SK-N-SH (cell line): Measurements from ENCODE around the gene DAPK3. TPM values are rescaled to one million over a fixed set of nuclear protein-coding genes. Genes with fewer than 3 reads are reported as not detected.

ENCODE experiments used
- CTCF ChIA-PET: fragments of 300-600, 350-600 bp; formaldehyde crosslinking; extraction: SDS; loops from one replicate; lab custom pipeline; 2021; lab: Yijun Ruan, JAX
- POLR2A ChIA-PET: fragments of 350-600 bp; sonication (Branson Sonifier 250); formaldehyde crosslinking; extraction: SDS; loops from one replicate; lab custom pipeline; 2020; ENCODE audit warnings: antibody characterized with exemption, inconsistent platforms; lab: Yijun Ruan, JAX
- DNase-seq: peaks from one replicate; pipeline ENCODE4 v3.0.0; 2012
- H2AFZ ChIP-seq: fragments of 200-600 bp; sonication (generic); 2 replicates; pipeline ENCODE4 v1.8.1; 2016; ENCODE audit warnings: antibody characterized with exemption, mild to moderate bottlenecking, low read depth
- H3F3A ChIP-seq: fragments of 200-600 bp; sonication (generic); replicated peaks from 2 replicates; pipeline ENCODE3; 2016; ENCODE audit warnings: antibody characterized with exemption, mild to moderate bottlenecking; ENCODE audit not compliant: insufficient read depth
- H3K27ac ChIP-seq, 2 experiments: fragments of 200-500 bp in 1 of 2; fragments of 200-600 bp in 1 of 2; sonication (Bioruptor generic) in 1 of 2; sonication (generic), shearing (Covaris generic) in 1 of 2; 2 replicates each; pipeline versions ENCODE4 v1.5.1 to v1.6.1; 2014 to 2016; ENCODE audit warnings: low read depth in 2 of 2, inconsistent platforms in 1 of 2, low read length in 1 of 2, mild to moderate bottlenecking in 1 of 2, mixed read lengths in 1 of 2
- H3K27me3 ChIP-seq: fragments of 200-600 bp; sonication (generic), shearing (Covaris generic); 2 replicates; pipeline ENCODE4 v1.6.1; 2016; ENCODE audit warnings: mixed run types; ENCODE audit not compliant: insufficient read depth
- H3K36me3 ChIP-seq, 2 experiments: fragments of 200-500 bp in 1 of 2; fragments of 200-600 bp in 1 of 2; sonication (Bioruptor generic) in 1 of 2; sonication (generic) in 1 of 2; replicated peaks in 1 of 2; 2 replicates each; pipeline versions ENCODE3 to v1.5.1; 2014 to 2016; ENCODE audit warnings: low read length in 1 of 2, mild to moderate bottlenecking in 1 of 2; ENCODE audit not compliant: insufficient read depth in 2 of 2, control insufficient read depth in 1 of 2
- H3K4me1 ChIP-seq, 2 experiments: fragments of 200-500 bp in 1 of 2; fragments of 200-600 bp in 1 of 2; sonication (Bioruptor generic) in 1 of 2; sonication (generic), shearing (Covaris generic) in 1 of 2; 2 replicates each; pipeline versions ENCODE4 v1.5.1 to v1.6.1; 2014 to 2016; ENCODE audit warnings: low read depth in 1 of 2, low read length in 1 of 2, mixed run types in 1 of 2; ENCODE audit not compliant: insufficient read depth in 2 of 2, control insufficient read depth in 1 of 2
- H3K4me2 ChIP-seq: fragments of 200-600 bp; sonication (generic), shearing (Covaris generic); 2 replicates; pipeline ENCODE4 v1.6.1; 2017; ENCODE audit warnings: mixed run types
- H3K4me3 ChIP-seq, 2 experiments: fragments of 200-500 bp in 1 of 2; fragments of 200-600 bp in 1 of 2; sonication (Bioruptor generic) in 1 of 2; sonication (generic), shearing (Covaris generic) in 1 of 2; 2 replicates each; pipeline versions ENCODE4 v1.5.1 to v1.8.1; 2014 to 2016; ENCODE audit warnings: low read depth in 2 of 2, inconsistent platforms in 1 of 2, low read length in 1 of 2, mild to moderate bottlenecking in 1 of 2, mixed read lengths in 1 of 2, moderate library complexity in 1 of 2
- H3K79me2 ChIP-seq: fragments of 200-600 bp; sonication (generic); 2 replicates; pipeline ENCODE4 v1.8.1; 2017; ENCODE audit warnings: mild to moderate bottlenecking; ENCODE audit not compliant: insufficient read depth
- H3K9ac ChIP-seq: fragments of 200-600 bp; sonication (generic); 2 replicates; pipeline ENCODE4 v1.6.1; 2017; ENCODE audit warnings: mixed run types
- H3K9me2 ChIP-seq: fragments of 200-600 bp; sonication (generic); 2 replicates; pipeline ENCODE4 v1.6.1; 2017; ENCODE audit warnings: mixed run types
- H3K9me3 ChIP-seq: fragments of 200-600 bp; sonication (generic); 2 replicates; pipeline ENCODE4 v1.6.1; 2017; ENCODE audit warnings: mixed run types, mild to moderate bottlenecking, moderate library complexity
- H4K20me1 ChIP-seq: fragments of 200-600 bp; sonication (generic); 2 replicates; pipeline ENCODE4 v1.6.1; 2017; ENCODE audit warnings: mild to moderate bottlenecking, mixed run types; ENCODE audit not compliant: insufficient read depth
- CHD2 ChIP-seq: fragments of 150-350 bp; IDR thresholded peaks from 2 replicates; pipeline ENCODE4 v1.6.1; 2018; ENCODE audit warnings: low read length; ENCODE audit not compliant: partially characterized antibody
- ELF1 ChIP-seq: IDR thresholded peaks from 2 replicates; pipeline ENCODE4 v1.4.0; 2012
- EP300 ChIP-seq, 2 experiments: IDR thresholded peaks; 2 replicates each; pipeline versions ENCODE4 v1.4.0 to v1.6.1; 2012; ENCODE audit warnings: borderline replicate concordance in 1 of 2, low read depth in 1 of 2, low read length in 1 of 2
- GABPA ChIP-seq: IDR thresholded peaks from 2 replicates; pipeline ENCODE4 v1.4.0; 2012; ENCODE audit warnings: low read depth, mild to moderate bottlenecking
- GATA2 ChIP-seq: sonication (generic); formaldehyde crosslinking; IDR thresholded peaks from 2 replicates; pipeline ENCODE4 v1.5.0; 2020; ENCODE audit warnings: mild to moderate bottlenecking, missing genetic modification reagents
- IRF3 ChIP-seq: fragments of 150-350 bp; IDR thresholded peaks from 2 replicates; pipeline ENCODE4 v1.6.1; 2016; ENCODE audit warnings: mild to moderate bottlenecking, low read depth, low read length
- NFIC ChIP-seq: IDR thresholded peaks from 2 replicates; pipeline ENCODE4 v1.4.0; 2012; ENCODE audit warnings: borderline replicate concordance
- RCOR1 ChIP-seq: fragments of 150-350 bp; IDR thresholded peaks from 2 replicates; pipeline ENCODE4 v1.6.1; 2017; ENCODE audit warnings: antibody characterized with exemption, low read length
- REST ChIP-seq: IDR thresholded peaks from 2 replicates; pipeline ENCODE4 v1.6.1; 2012; ENCODE audit warnings: mild to moderate bottlenecking, low read depth, low read length, moderate library complexity
- SIN3A ChIP-seq: IDR thresholded peaks from 2 replicates; pipeline ENCODE4 v1.6.1; 2012; ENCODE audit warnings: low read depth, mild to moderate bottlenecking, low read length, moderate library complexity, borderline replicate concordance
- TCF12 ChIP-seq: IDR thresholded peaks from 2 replicates; pipeline ENCODE4 v1.4.0; 2012
- USF1 ChIP-seq: IDR thresholded peaks from 2 replicates; pipeline ENCODE4 v1.4.0; 2012; ENCODE audit warnings: low read depth, borderline replicate concordance
- YY1 ChIP-seq: IDR thresholded peaks from 2 replicates; pipeline ENCODE4 v1.4.0; 2012; ENCODE audit warnings: low read depth, mild to moderate bottlenecking
- ZBTB33 ChIP-seq: IDR thresholded peaks from 2 replicates; pipeline ENCODE4 v1.4.0; 2012; ENCODE audit warnings: low read depth, borderline replicate concordance
- WGBS: methylation state at CpG from one replicate; pipeline ENCODE4 v1.1.6; 2017; ENCODE audit warnings: low lambda C conversion rate; 5-methylcytosine and 5-hydroxymethylcytosine counted together
- polyA plus RNA-seq, 3 experiments: library from polyadenylated mRNA; depleted of rRNA; stranded (reverse); fragments of >200 nt; gene quantifications; 2 replicates each; pipeline ENCODE4 v1.2.3, GENCODE V29; 2012

Gene DAPK3
- polyA plus RNA-seq, 1 of the 3 experiments (the other 2 are of a cell fraction): 142 TPM

- Histone ChIP-seq H3K4me3 (peak overlapping the region; percentile 91 to 99), H3K9me3 (no peaks in the 10 kb centered on the region), H3K4me2 (peak overlapping the region; percentile 89), H3F3A (peaks cover 43% of the 10 kb centered on the region), H3K9me2 (no peaks in the 10 kb centered on the region), H3K27ac (peak overlapping the region; percentile 63 to 82), H4K20me1 (peaks cover 44% of the 10 kb centered on the region), H3K36me3 (peaks cover 37 to 39% of the 10 kb centered on the region in 2 experiments), H2AFZ (peak overlapping the region; percentile 90), H3K4me1 (peaks cover 15 to 37% of the 10 kb centered on the region in 2 experiments), H3K27me3 (no peaks in the 10 kb centered on the region), H3K9ac (peak overlapping the region; percentile 91)
- no peak for DNase-seq
- WGBS: 2% methylated on average over 13 of the region's 19 CpGs
- CTCF ChIA-PET: interaction anchor here (0.6 to 1.6 kb wide), 20 partner anchors 9 to 506 kb away, joined by 3 to 13 read pairs (median 4); partner anchors contain the start of genes DAPK3 and PIAS4
- TF ChIP-seq ZBTB33 (no peak), TCF12 (no peak), NFIC (no peak), EP300 (IDR thresholded peaks at IDR 0.05; ENCODE audit: borderline replicate concordance in 1 of 2, low read depth in 1 of 2, low read length in 1 of 2) (no peak), REST (no peak), SIN3A (no peak), GATA2 (CRISPR knock-in tag) (no peak), CHD2 (no peak), ELF1 (no peak), USF1 (no peak), GABPA (no peak; the same call in 1 of the 2 replicates), YY1 (no peak), IRF3 (no peak), RCOR1 (no peak)
- TF ChIP-seq, all 33 proteins: peak for 0
- POLR2A ChIA-PET: interaction anchor here (0.7 to 6.8 kb wide), 20 partner anchors 8 to 471 kb away, joined by 3 to 60 read pairs (median 4); partner anchors contain the start of genes ATCAY, CREB3L3, DAPK3 and MRPL54
- H3K79me2 ChIP-seq: peaks cover 45% of the 10 kb centered on the region
Observed at GRCh38 chr19:3985643-3986259, 14.9 kb upstream of the DAPK3 start.
